Breast epithelium (tissue), 3 donors: ENCODE measurements around the gene DSG1.

Experiments
- CTCF ChIP-seq, 3 donors: fragments of 450-650 bp; IDR thresholded peaks; one replicate each; pipeline ENCODE4 v1.5.1; 2016 to 2017; ENCODE audit warnings: antibody characterized with exemption in 3 of 3, mild to moderate bottlenecking in 3 of 3, moderate library complexity in 3 of 3
- POLR2A ChIP-seq: fragments of 450-650 bp; IDR thresholded peaks from one replicate; pipeline ENCODE4 v1.6.1; 2016; ENCODE audit warnings: antibody characterized with exemption, mild to moderate bottlenecking, moderate library complexity
- POLR2AphosphoS5 ChIP-seq, 3 donors: sonication (generic); formaldehyde crosslinking; IDR thresholded peaks; one replicate each; pipeline ENCODE4 v1.6.1; 2017; ENCODE audit warnings: antibody characterized with exemption in 3 of 3

- TF ChIP-seq CTCF (IDR thresholded peaks at IDR 0.05): no peak
- TF ChIP-seq POLR2A: no peak
- TF ChIP-seq POLR2AphosphoS5 (IDR thresholded peaks at IDR 0.05): no peak
Measured at GRCh38 chr18:31329787-31330438, 12.0 kb downstream of the DSG1 start.
